Neural cell (in vitro differentiated cells): ENCODE measurements around the gene MEF2D. TPM values are rescaled to one million over a fixed set of nuclear protein-coding genes. Genes with fewer than 3 reads are reported as not detected.

Experiments
- H2AFZ ChIP-seq: fragments of 200-600, 300-800 bp; sonication (generic), shearing (Covaris generic); 2 replicates; pipeline ENCODE4 v1.6.0; 2014; ENCODE audit warnings: low read depth, mild to moderate bottlenecking, antibody characterized with exemption, low read length, moderate library complexity
- H3F3A ChIP-seq: fragments of 200-600 bp; shearing (Covaris generic); 2 replicates; pipeline ENCODE4 v1.6.1; 2016; ENCODE audit warnings: mild to moderate bottlenecking, moderate library complexity, mixed read lengths, antibody characterized with exemption, low read length; ENCODE audit not compliant: insufficient read depth, poor library complexity, severe bottlenecking
- H3K27ac ChIP-seq: fragments of 200-600, 300-800 bp; sonication (generic), shearing (Covaris generic); 2 replicates; pipeline ENCODE4 v1.5.1; 2014; ENCODE audit warnings: mild to moderate bottlenecking, low read length, moderate library complexity
- H3K27me3 ChIP-seq: fragments of 300-800, 200-600 bp; sonication (generic), shearing (Covaris generic); 2 replicates; pipeline ENCODE4 v1.6.0; 2014; ENCODE audit warnings: mild to moderate bottlenecking, low read depth, low read length, moderate library complexity; ENCODE audit not compliant: insufficient read depth
- H3K36me3 ChIP-seq: fragments of 300-800, 200-600 bp; sonication (generic), shearing (Covaris generic); 2 replicates; pipeline ENCODE4 v1.5.1; 2014; ENCODE audit warnings: mild to moderate bottlenecking, antibody characterized with exemption, low read length, moderate library complexity; ENCODE audit not compliant: insufficient read depth
- H3K4me2 ChIP-seq: fragments of 300-800, 200-600 bp; sonication (generic), shearing (Covaris generic); 2 replicates; pipeline ENCODE4 v1.6.0; 2014; ENCODE audit warnings: mild to moderate bottlenecking, low read length
- H3K4me3 ChIP-seq: fragments of 300-800, 200-600 bp; sonication (generic), shearing (Covaris generic); 2 replicates; pipeline ENCODE4 v1.5.1; 2014; ENCODE audit warnings: mild to moderate bottlenecking, low read length, moderate library complexity
- H3K79me2 ChIP-seq: fragments of 200-600 bp; shearing (Covaris generic); replicated peaks from 2 replicates; pipeline ENCODE4 v1.6.0; 2014; ENCODE audit warnings: mild to moderate bottlenecking, low read length, moderate library complexity; ENCODE audit not compliant: insufficient read depth
- H3K9ac ChIP-seq: fragments of 300-800, 200-600 bp; sonication (generic), shearing (Covaris generic); 2 replicates; pipeline ENCODE4 v1.6.1; 2016; ENCODE audit warnings: mild to moderate bottlenecking, low read length, mixed read lengths
- H3K9me2 ChIP-seq: fragments of 200-600 bp; shearing (Covaris generic); 2 replicates; pipeline ENCODE4 v1.6.1; 2016; ENCODE audit warnings: mild to moderate bottlenecking, low read length, mixed read lengths; ENCODE audit not compliant: insufficient read depth
- H3K9me3 ChIP-seq: fragments of 200-600, 300-800 bp; sonication (generic), shearing (Covaris generic); 2 replicates; pipeline ENCODE4 v1.6.1; 2016; ENCODE audit warnings: mild to moderate bottlenecking, mixed run types, low read length, moderate library complexity, mixed read lengths
- H4K20me1 ChIP-seq: fragments of 200-600 bp; shearing (Covaris generic); 2 replicates; pipeline ENCODE4 v1.6.1; 2016; ENCODE audit warnings: mild to moderate bottlenecking, mixed run types; ENCODE audit not compliant: insufficient read depth
- POLR2AphosphoS5 ChIP-seq: IDR thresholded peaks from 2 replicates; pipeline ENCODE4 v1.6.1; 2012
- RAD21 ChIP-seq: fragments of 450-650 bp; conservative IDR thresholded peaks from 2 replicates; pipeline ENCODE4 v1.6.1; 2014; ENCODE audit warnings: antibody characterized with exemption, mild to moderate bottlenecking, moderate library complexity
- SMC3 ChIP-seq: fragments of 450-650 bp; conservative IDR thresholded peaks from 2 replicates; pipeline ENCODE4 v1.6.1; 2014; ENCODE audit warnings: antibody characterized with exemption, mild to moderate bottlenecking, moderate library complexity; ENCODE audit not compliant: poor library complexity
- TAF1 ChIP-seq: IDR thresholded peaks from 2 replicates; pipeline ENCODE4 v1.6.1; 2012; ENCODE audit warnings: low read depth
- polyA plus RNA-seq: library from polyadenylated mRNA; depleted of rRNA; stranded (reverse); fragments of >200 nt; gene quantifications from 2 replicates; pipeline ENCODE4 v1.2.3, GENCODE V29; 2014
- TF ChIP-seq, protein P1 (sequence below): IDR thresholded peaks from 2 replicates; pipeline ENCODE4 v1.6.1; 2012; ENCODE audit warnings: borderline replicate concordance

Gene MEF2D
- polyA plus RNA-seq, 1 donor from 2014 or later, result 4.7 TPM

GRCh38 chr1:156498432-156499193 is 2.0 kb downstream of the MEF2D start:
- H2AFZ ChIP-seq, result no peak overlapping the region
- H4K20me1 ChIP-seq, result peaks cover 3% of the 10 kb centered on the region

DNA sequence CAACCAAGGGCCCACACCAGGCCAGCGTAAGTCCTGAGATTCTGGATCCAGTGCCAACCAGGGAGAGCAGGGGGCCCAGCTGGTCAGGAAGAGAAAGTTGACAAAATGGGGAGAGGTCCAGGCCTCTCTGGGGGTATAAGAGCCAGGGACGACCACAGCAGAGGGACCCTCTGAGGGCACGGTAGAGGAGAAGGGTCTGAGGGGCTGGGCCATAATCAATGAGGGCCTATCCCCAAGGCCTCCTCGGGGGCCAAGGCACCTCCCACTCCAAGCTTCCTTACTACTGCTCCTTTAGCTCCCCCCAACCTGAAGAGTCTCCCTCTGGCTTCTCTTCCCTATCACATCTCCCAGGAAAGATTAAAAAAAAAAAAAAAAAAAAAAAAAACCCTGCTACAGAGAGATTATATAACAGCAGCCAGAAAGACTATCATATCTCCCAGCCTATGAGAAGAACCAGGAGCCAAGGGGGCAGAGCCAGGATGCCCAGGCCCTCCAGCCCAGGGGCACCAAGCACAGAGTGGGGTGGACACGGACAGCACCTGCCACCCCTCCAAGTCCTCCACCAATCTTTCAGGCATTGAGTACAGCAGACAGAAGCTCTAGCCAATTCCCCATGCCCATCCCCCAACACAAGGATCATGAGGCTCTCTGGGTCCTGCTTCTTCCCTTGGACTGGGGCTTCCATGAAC is 2.7 kb downstream of the MEF2D start:
- no peaks in the 10 kb centered on the region for H3K9me3 ChIP-seq
- TF ChIP-seq RAD21 (no peak), TAF1 (no peak), POLR2AphosphoS5 (no peak), SMC3 (no peak)
- TF ChIP-seq, protein P1, sequence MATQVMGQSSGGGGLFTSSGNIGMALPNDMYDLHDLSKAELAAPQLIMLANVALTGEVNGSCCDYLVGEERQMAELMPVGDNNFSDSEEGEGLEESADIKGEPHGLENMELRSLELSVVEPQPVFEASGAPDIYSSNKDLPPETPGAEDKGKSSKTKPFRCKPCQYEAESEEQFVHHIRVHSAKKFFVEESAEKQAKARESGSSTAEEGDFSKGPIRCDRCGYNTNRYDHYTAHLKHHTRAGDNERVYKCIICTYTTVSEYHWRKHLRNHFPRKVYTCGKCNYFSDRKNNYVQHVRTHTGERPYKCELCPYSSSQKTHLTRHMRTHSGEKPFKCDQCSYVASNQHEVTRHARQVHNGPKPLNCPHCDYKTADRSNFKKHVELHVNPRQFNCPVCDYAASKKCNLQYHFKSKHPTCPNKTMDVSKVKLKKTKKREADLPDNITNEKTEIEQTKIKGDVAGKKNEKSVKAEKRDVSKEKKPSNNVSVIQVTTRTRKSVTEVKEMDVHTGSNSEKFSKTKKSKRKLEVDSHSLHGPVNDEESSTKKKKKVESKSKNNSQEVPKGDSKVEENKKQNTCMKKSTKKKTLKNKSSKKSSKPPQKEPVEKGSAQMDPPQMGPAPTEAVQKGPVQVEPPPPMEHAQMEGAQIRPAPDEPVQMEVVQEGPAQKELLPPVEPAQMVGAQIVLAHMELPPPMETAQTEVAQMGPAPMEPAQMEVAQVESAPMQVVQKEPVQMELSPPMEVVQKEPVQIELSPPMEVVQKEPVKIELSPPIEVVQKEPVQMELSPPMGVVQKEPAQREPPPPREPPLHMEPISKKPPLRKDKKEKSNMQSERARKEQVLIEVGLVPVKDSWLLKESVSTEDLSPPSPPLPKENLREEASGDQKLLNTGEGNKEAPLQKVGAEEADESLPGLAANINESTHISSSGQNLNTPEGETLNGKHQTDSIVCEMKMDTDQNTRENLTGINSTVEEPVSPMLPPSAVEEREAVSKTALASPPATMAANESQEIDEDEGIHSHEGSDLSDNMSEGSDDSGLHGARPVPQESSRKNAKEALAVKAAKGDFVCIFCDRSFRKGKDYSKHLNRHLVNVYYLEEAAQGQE, result no peak
- peak overlapping the region; percentile 93 for H3K4me3 ChIP-seq
- H3K9ac ChIP-seq, result peak overlapping the region; percentile 96
- no peak overlapping the region for H2AFZ ChIP-seq
- peaks cover 3% of the 10 kb centered on the region for H4K20me1 ChIP-seq
- no peaks in the 10 kb centered on the region for H3K9me2 ChIP-seq
- H3K27ac ChIP-seq, result peak overlapping the region; percentile 16
- no peaks in the 10 kb centered on the region for H3K27me3 ChIP-seq
- H3K36me3 ChIP-seq, result no peaks in the 10 kb centered on the region
- H3K79me2 ChIP-seq, result peaks cover 67% of the 10 kb centered on the region
- H3K4me2 ChIP-seq, result peak overlapping the region; percentile 98
- no peaks in the 10 kb centered on the region for H3F3A ChIP-seq

More at GRCh38 chr1:156498432-156499193, 2.0 kb downstream of the MEF2D start:
- peak overlapping the region; percentile 98 for H3K4me2 ChIP-seq
- H3K9ac ChIP-seq, result peak overlapping the region; percentile 96
- H3F3A ChIP-seq, result no peaks in the 10 kb centered on the region
- H3K4me3 ChIP-seq, result peak overlapping the region; percentile 93
- no peaks in the 10 kb centered on the region for H3K9me3 ChIP-seq
- no peaks in the 10 kb centered on the region for H3K27me3 ChIP-seq
- peaks cover 60% of the 10 kb centered on the region for H3K79me2 ChIP-seq
- no peaks in the 10 kb centered on the region for H3K9me2 ChIP-seq
- TF ChIP-seq RAD21, result no peak
- H3K36me3 ChIP-seq, result no peaks in the 10 kb centered on the region
- H3K27ac ChIP-seq, result peak overlapping the region; percentile 99

DNA sequence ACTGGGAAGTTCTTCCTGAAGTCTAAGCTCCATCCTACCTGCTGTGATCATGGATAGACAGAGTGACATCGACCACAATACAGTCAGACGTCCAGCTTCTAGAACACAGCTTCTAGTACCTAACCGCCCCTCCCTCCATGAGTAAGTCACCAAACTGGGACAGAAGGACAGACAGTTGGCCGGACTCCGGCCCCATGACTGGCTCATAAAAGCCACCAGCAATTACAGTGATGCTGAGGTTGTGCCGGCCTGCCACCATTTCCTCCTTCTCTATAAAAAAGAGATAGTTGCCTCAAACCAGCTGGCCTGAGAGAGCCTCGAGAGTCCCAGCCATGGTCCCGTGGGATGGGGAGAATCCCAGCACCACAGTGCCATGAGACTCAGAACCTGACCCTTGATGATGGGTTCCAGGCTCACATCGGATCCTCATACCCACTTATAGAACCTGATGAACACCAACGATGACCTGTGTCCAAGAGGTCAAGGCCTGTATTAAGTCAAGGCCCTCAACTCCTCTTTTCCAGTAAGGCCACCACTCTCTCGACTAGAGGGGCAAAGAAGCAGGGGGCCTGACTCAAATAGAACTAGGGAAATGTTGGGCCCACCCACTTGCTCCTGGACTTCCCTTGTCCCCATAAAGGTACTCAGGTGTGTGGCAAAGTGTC is 3.4 kb downstream of the MEF2D start:
- Histone ChIP-seq H3K9ac (no peak overlapping the region), H4K20me1 (peaks cover 3% of the 10 kb centered on the region), H3K36me3 (no peaks in the 10 kb centered on the region), H3F3A (no peaks in the 10 kb centered on the region), H3K9me2 (no peaks in the 10 kb centered on the region), H3K9me3 (no peaks in the 10 kb centered on the region), H3K4me2 (peak overlapping the region; percentile 98), H3K4me3 (peak overlapping the region; percentile 93), H3K27me3 (no peaks in the 10 kb centered on the region), H3K79me2 (peaks cover 74% of the 10 kb centered on the region), H3K27ac (no peak overlapping the region), H2AFZ (no peak overlapping the region)
- TF ChIP-seq SMC3, result no peak
